K562 (cell line): ENCODE measurements around the gene ANKS1B. TPM values are rescaled to one million over a fixed set of nuclear protein-coding genes. Genes with fewer than 3 reads are reported as not detected.

Experiments used
- ATAC-seq: fragments of 200-7000 bp; cut with Tn5 transposase; 3 replicates; pipeline ENCODE4 v1.9.1; 2020; ENCODE audit warnings: moderate library complexity
- BruUV-seq: library from RNA; stranded (reverse); fragments of 400-500 nt; replicated peaks from 2 replicates; lab custom pipeline; 2021; lab: Mats Ljungman, UMichigan
- CTCF ChIA-PET: fragments of 300-600 bp; formaldehyde crosslinking; extraction: SDS; loops from one replicate; lab custom pipeline; 2021; ENCODE audit warnings: low intra/inter-chr PET ratio; lab: Yijun Ruan, JAX
- POLR2A ChIA-PET: fragments of 300-600, 350-650 bp; sonication (Branson Sonifier 250); formaldehyde crosslinking; extraction: SDS; loops from one replicate; lab custom pipeline; 2021; ENCODE audit warnings: antibody characterized with exemption, inconsistent platforms; lab: Yijun Ruan, JAX
- DNase-seq, 4 experiments: peaks; one replicate each; pipeline versions ENCODE4 v3.0.0 to v3.0.0-alpha.2; 2011 to 2018; ENCODE audit warnings: low spot score in 3 of 4, mixed read lengths in 3 of 4; ENCODE audit errors: extremely low read depth in 1 of 4
- FAIRE-seq: peaks from 2 replicates; lab custom pipeline; 2011; peaks lifted over from hg19 to GRCh38; lab: Jason Lieb, UNC
- H2AFZ ChIP-seq: 2 replicates; pipeline ENCODE4 v1.6.0; 2011; ENCODE audit warnings: low read depth, low read length, control low read depth, inconsistent platforms
- H3K27ac ChIP-seq: fragments of 200-600 bp; 3 replicates; pipeline ENCODE4 v1.8.0; 2011; ENCODE audit warnings: low read depth, mild to moderate bottlenecking, control low read depth, inconsistent platforms, low read length, moderate library complexity, mixed read lengths; ENCODE audit errors: extremely low read depth
- H3K27me3 ChIP-seq, 2 experiments: fragments of 300-600 bp in 1 of 2; 2 replicates in 1 of 2; 3 replicates in 1 of 2; pipeline versions ENCODE4 v1.6.0 to v1.8.0; 2011; ENCODE audit warnings: inconsistent platforms in 2 of 2, low read length in 2 of 2, mild to moderate bottlenecking in 1 of 2, mixed read lengths in 1 of 2, moderate library complexity in 1 of 2; ENCODE audit not compliant: control insufficient read depth in 2 of 2, insufficient read depth in 2 of 2
- H3K36me3 ChIP-seq: fragments of 300-600 bp; 3 replicates; pipeline ENCODE4 v1.8.0; 2011; ENCODE audit warnings: mild to moderate bottlenecking, low read length, inconsistent platforms; ENCODE audit not compliant: control insufficient read depth, insufficient read depth
- H3K4me1 ChIP-seq, 2 experiments: fragments of 200-600 bp in 1 of 2; replicated peaks in 1 of 2; 2 replicates in 1 of 2; 3 replicates in 1 of 2; pipeline versions ENCODE4 v1.5.1 to v1.8.0; 2011; ENCODE audit warnings: inconsistent platforms in 2 of 2, low read length in 2 of 2, mild to moderate bottlenecking in 1 of 2, mixed read lengths in 1 of 2, moderate library complexity in 1 of 2; ENCODE audit not compliant: control insufficient read depth in 2 of 2, insufficient read depth in 2 of 2
- H3K4me2 ChIP-seq: 2 replicates; pipeline ENCODE4 v1.6.1; 2011; ENCODE audit warnings: low read length, control low read depth, inconsistent platforms, mixed read lengths; ENCODE audit not compliant: insufficient read depth
- H3K4me3 ChIP-seq: fragments of 200-600 bp; sonication (generic), shearing (Covaris generic); 2 replicates; pipeline ENCODE4 v1.5.1; 2016; ENCODE audit warnings: control low read depth, inconsistent platforms
- H3K79me2 ChIP-seq: fragments of 200-600 bp; 3 replicates; pipeline ENCODE4 v1.8.0; 2011; ENCODE audit warnings: low read length, inconsistent platforms; ENCODE audit not compliant: control insufficient read depth, insufficient read depth
- H3K9ac ChIP-seq, 2 experiments: 2 replicates each; pipeline versions ENCODE4 v1.6.0 to v1.6.1; 2011; ENCODE audit warnings: low read depth in 2 of 2, low read length in 2 of 2, control low read depth in 1 of 2, inconsistent platforms in 1 of 2, mild to moderate bottlenecking in 1 of 2, mixed read lengths in 1 of 2; ENCODE audit not compliant: insufficient read depth in 1 of 2
- H3K9me1 ChIP-seq: one replicate; pipeline ENCODE4 v1.6.0; 2011; ENCODE audit warnings: inconsistent platforms, mild to moderate bottlenecking, low read length, moderate library complexity; ENCODE audit not compliant: control insufficient read depth, insufficient read depth
- H3K9me3 ChIP-seq: replicated peaks from 2 replicates; pipeline ENCODE4 v1.5.1; 2011; ENCODE audit warnings: low read depth, low read length, inconsistent platforms; ENCODE audit not compliant: control insufficient read depth, insufficient read depth
- H4K20me1 ChIP-seq: replicated peaks from 2 replicates; pipeline ENCODE4 v1.6.1; 2011; ENCODE audit warnings: low read length, inconsistent platforms, mixed read lengths; ENCODE audit not compliant: control insufficient read depth, insufficient read depth
- CHCHD3 ChIP-seq: fragments of 250-450 bp; sonication (Bioruptor Pico); IDR thresholded peaks from 2 replicates; pipeline ENCODE4 v2.1.2; 2022; ENCODE audit warnings: mild to moderate bottlenecking
- DMBX1 ChIP-seq: fragments of 250-450 bp; sonication (Bioruptor Pico); IDR thresholded peaks from 2 replicates; pipeline ENCODE4 v1.8.0; 2022; ENCODE audit warnings: inconsistent platforms, mild to moderate bottlenecking, moderate library complexity, borderline replicate concordance
- FOXM1 ChIP-seq, 2 experiments: fragments of 450-650 bp in 1 of 2; sonication (generic) in 1 of 2; formaldehyde crosslinking in 1 of 2; IDR thresholded peaks; 2 replicates each; pipeline versions ENCODE4 v1.6.1 to v1.9.0; 2017 to 2022; ENCODE audit warnings: low read depth in 2 of 2, mild to moderate bottlenecking in 2 of 2, missing genetic modification reagents in 1 of 2, moderate library complexity in 1 of 2
- LCOR ChIP-seq: sonication (generic); formaldehyde crosslinking; IDR thresholded peaks from 2 replicates; pipeline ENCODE4 v1.8.0; 2022; ENCODE audit warnings: mild to moderate bottlenecking, missing genetic modification reagents
- MAX ChIP-seq: sonication (generic); formaldehyde crosslinking; IDR thresholded peaks from 2 replicates; pipeline ENCODE4 v1.9.0; 2022; ENCODE audit warnings: mild to moderate bottlenecking, missing genetic modification reagents
- PHF20 ChIP-seq: fragments of 450-650 bp; IDR thresholded peaks from 2 replicates; pipeline ENCODE4 v1.6.1; 2018; ENCODE audit not compliant: partially characterized antibody
- POLR2A ChIP-seq: fragments of 450-650 bp; conservative IDR thresholded peaks from 2 replicates; pipeline ENCODE4 v1.6.1; 2016
- RAD21 ChIP-seq, 2 experiments: fragments of 250-450 bp in 1 of 2; fragments of 450-650 bp in 1 of 2; sonication (Bioruptor Pico) in 1 of 2; formaldehyde crosslinking in 1 of 2; IDR thresholded peaks in 1 of 2; conservative IDR thresholded peaks in 1 of 2; 2 replicates each; pipeline versions ENCODE4 v1.4.0 to v1.8.0; 2020 to 2022; ENCODE audit warnings: mild to moderate bottlenecking in 2 of 2, moderate library complexity in 1 of 2
- RBFOX2 ChIP-seq: fragments of 200-400 bp; formaldehyde crosslinking; IDR thresholded peaks from 2 replicates; pipeline ENCODE4 v1.6.1; 2017; ENCODE audit warnings: low read depth, mild to moderate bottlenecking, low read length, moderate library complexity
- RBM39 ChIP-seq: fragments of 200-400 bp; formaldehyde crosslinking; optimal IDR thresholded peaks from 2 replicates; pipeline ENCODE3; 2018; ENCODE audit warnings: low read depth, low read length
- SNRNP70 ChIP-seq: fragments of 200-400 bp; formaldehyde crosslinking; optimal IDR thresholded peaks from 2 replicates; pipeline ENCODE3; 2017; ENCODE audit warnings: low read depth, low read length
- TAF15 ChIP-seq: fragments of 200-400 bp; formaldehyde crosslinking; IDR thresholded peaks from 2 replicates; pipeline ENCODE4 v1.6.1; 2017; ENCODE audit warnings: mild to moderate bottlenecking, low read depth, low read length, moderate library complexity
- ZBTB1 ChIP-seq: sonication (generic); formaldehyde crosslinking; IDR thresholded peaks from 2 replicates; pipeline ENCODE4 v1.8.1; 2023; ENCODE audit warnings: missing genetic modification reagents, low read depth, mild to moderate bottlenecking, borderline replicate concordance
- ZFP30 ChIP-seq: fragments of 250-450 bp; sonication (Bioruptor Pico); IDR thresholded peaks from 2 replicates; pipeline ENCODE4 v1.8.0; 2022; ENCODE audit warnings: moderate library complexity, mild to moderate bottlenecking, inconsistent platforms, borderline replicate concordance
- ZNF263 ChIP-seq: sonication (generic); formaldehyde crosslinking; IDR thresholded peaks from 2 replicates; pipeline ENCODE4 v1.8.0; 2022; ENCODE audit warnings: mild to moderate bottlenecking, missing genetic modification reagents, borderline replicate concordance
- ZNF57 ChIP-seq: fragments of 450-650 bp; formaldehyde crosslinking; IDR thresholded peaks from 2 replicates; pipeline ENCODE4 v1.4.0; 2020; ENCODE audit warnings: mild to moderate bottlenecking, moderate library complexity
- WGBS: fragments of 100-300 bp; shearing (Covaris generic); methylation state at CpG from one replicate; pipeline ENCODE4 v1.1.6; 2016; ENCODE audit warnings: low coverage, mixed read lengths; ENCODE audit not compliant: insufficient coverage; ENCODE audit errors: missing lambda C conversion rate; 5-methylcytosine and 5-hydroxymethylcytosine counted together
- in situ Hi-C: fragments of 300-500 bp; cut with MboI; formaldehyde crosslinking; loops from 4 replicates; pipeline ENCODE4 v1.15.0; 2018; ENCODE audit warnings: inconsistent platforms, mixed read lengths
- intact Hi-C: fragments of 100-400 bp; cut with micrococcal nuclease; formaldehyde crosslinking; loops from 2 replicates; pipeline ENCODE4 v1.14.2; 2022
- polyA plus RNA-seq, 8 experiments: library from polyadenylated mRNA; depleted of rRNA in 4 of 8; stranded (reverse) in 5 of 8; unstranded in 3 of 8; fragments of >200 nt; fragmentation: Nextera tagmentation in 2 of 8; fragmentation: Illumina TruSeq in 1 of 8; extraction: Ambion mirVana in 2 of 8; extraction: Trizol in 1 of 8; gene quantifications; 2 replicates each; pipeline versions ENCODE4 v1.2.1 to v1.2.3, GENCODE V29; 2011 to 2014; ENCODE audit warnings: inconsistent platforms in 1 of 8, missing spikeins in 1 of 8
- total RNA-seq, 7 experiments: library from RNA; depleted of rRNA in 6 of 7; stranded (reverse); fragments of >200 nt in 6 of 7; fragmentation: Illumina TruSeq in 2 of 7; extraction: Trizol in 2 of 7; gene quantifications; 2 replicates each; pipeline versions ENCODE4 v1.2.1 to v1.2.3, GENCODE V29; 2011 to 2021; ENCODE audit warnings: low replicate concordance in 1 of 7
- TF ChIP-seq, protein P1 (sequence below): fragments of 250-450 bp; sonication (Bioruptor Pico); IDR thresholded peaks from 2 replicates; pipeline ENCODE4 v1.5.0; 2021
- TF ChIP-seq, protein P2 (sequence below): fragments of 250-450 bp; sonication (Bioruptor Pico); IDR thresholded peaks from 2 replicates; pipeline ENCODE4 v1.8.0; 2021; ENCODE audit warnings: mild to moderate bottlenecking, moderate library complexity

ANKS1B gene
- total and polyA plus RNA-seq, 9 of the 15 experiments (the other 6 are each of a cell fraction or from before 2014, with no cell fraction given): 0.04 to 0.47 (median 0.28) TPM; not detected in 4

GRCh38 chr12:99611599-99611998 is 373.1 kb downstream of the ANKS1B start:
- CTCF ChIA-PET: no interaction called here
- H4K20me1 ChIP-seq: no peaks in the 10 kb centered on the region
- BruUV-seq: no TSS peak
- H3K9me3 ChIP-seq: peaks cover 1% of the 10 kb centered on the region; the same call in 1 of the 2 replicates
- ATAC-seq (no peak), FAIRE-seq (no peak), DNase-seq (no peak)
- POLR2A ChIA-PET: no interaction called here
- H2AFZ ChIP-seq: no peak overlapping the region
- H3K27ac ChIP-seq: no peak overlapping the region
- in situ Hi-C loops (no loop called here), intact Hi-C loops (no loop called here)
- H3K4me3 ChIP-seq: no peak overlapping the region
- no peaks in the 10 kb centered on the region for H3K27me3 ChIP-seq
- no peaks in the 10 kb centered on the region for H3K79me2 ChIP-seq
- H3K9ac ChIP-seq: no peak overlapping the region
- no peaks in the 10 kb centered on the region for H3K9me1 ChIP-seq
- H3K4me1 ChIP-seq: no peaks in the 10 kb centered on the region
- H3K36me3 ChIP-seq: no peaks in the 10 kb centered on the region
- TF ChIP-seq RBM39 (no peak), ZNF57 (no peak), SNRNP70 (no peak), RAD21 (CRISPR knock-in tag; conservative IDR thresholded peaks at IDR 0.05 in 1 of 2, IDR thresholded peaks at IDR 0.05 in 1 of 2) (no peak), FOXM1 (IDR thresholded peaks at IDR 0.05; ENCODE audit: low read depth) (no peak), FOXM1 (CRISPR knock-in tag; IDR thresholded peaks at IDR 0.05; ENCODE audit: low read depth) (no peak), POLR2A (no peak), DMBX1 (CRISPR knock-in tag) (no peak), TAF15 (no peak), RBFOX2 (no peak), ZFP30 (CRISPR knock-in tag) (no peak), PHF20 (no peak), MAX (no peak), ZNF263 (no peak), ZBTB1 (CRISPR knock-in tag) (no peak), CHCHD3 (CRISPR knock-in tag) (no peak), LCOR (CRISPR knock-in tag) (no peak)
- TF ChIP-seq, protein P1, sequence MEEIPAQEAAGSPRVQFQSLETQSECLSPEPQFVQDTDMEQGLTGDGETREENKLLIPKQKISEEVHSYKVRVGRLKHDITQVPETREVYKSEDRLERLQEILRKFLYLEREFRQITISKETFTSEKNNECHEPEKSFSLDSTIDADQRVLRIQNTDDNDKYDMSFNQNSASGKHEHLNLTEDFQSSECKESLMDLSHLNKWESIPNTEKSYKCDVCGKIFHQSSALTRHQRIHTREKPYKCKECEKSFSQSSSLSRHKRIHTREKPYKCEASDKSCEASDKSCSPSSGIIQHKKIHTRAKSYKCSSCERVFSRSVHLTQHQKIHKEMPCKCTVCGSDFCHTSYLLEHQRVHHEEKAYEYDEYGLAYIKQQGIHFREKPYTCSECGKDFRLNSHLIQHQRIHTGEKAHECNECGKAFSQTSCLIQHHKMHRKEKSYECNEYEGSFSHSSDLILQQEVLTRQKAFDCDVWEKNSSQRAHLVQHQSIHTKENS (CRISPR knock-in tag): no peak
- TF ChIP-seq, protein P2, sequence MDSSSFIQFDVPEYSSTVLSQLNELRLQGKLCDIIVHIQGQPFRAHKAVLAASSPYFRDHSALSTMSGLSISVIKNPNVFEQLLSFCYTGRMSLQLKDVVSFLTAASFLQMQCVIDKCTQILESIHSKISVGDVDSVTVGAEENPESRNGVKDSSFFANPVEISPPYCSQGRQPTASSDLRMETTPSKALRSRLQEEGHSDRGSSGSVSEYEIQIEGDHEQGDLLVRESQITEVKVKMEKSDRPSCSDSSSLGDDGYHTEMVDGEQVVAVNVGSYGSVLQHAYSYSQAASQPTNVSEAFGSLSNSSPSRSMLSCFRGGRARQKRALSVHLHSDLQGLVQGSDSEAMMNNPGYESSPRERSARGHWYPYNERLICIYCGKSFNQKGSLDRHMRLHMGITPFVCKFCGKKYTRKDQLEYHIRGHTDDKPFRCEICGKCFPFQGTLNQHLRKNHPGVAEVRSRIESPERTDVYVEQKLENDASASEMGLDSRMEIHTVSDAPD (CRISPR knock-in tag): no peak
- WGBS: 0% methylated on average over 3 of the region's 3 CpGs
- H3K4me2 ChIP-seq: no peak overlapping the region
